Right atrium auricular region (tissue), 2 donors: ENCODE results near the gene RNF144A. TPM values are rescaled to one million over a fixed set of nuclear protein-coding genes. Genes with fewer than 3 reads are reported as not detected.

ENCODE experiments used
- DNase-seq: peaks from one replicate; pipeline ENCODE4 v3.0.0-alpha.2; 2019; ENCODE audit warnings: low spot score
- H3K27ac ChIP-seq, 2 donors: fragments of 200-600 bp; sonication (generic); 1 replicate in 1 of 2; 2 replicates in 1 of 2; pipeline ENCODE4 v1.5.1; 2016 to 2019
- H3K27me3 ChIP-seq, 2 donors: fragments of 200-600 bp; sonication (generic); one replicate each; pipeline versions ENCODE4 v1.5.1 to v1.6.0; 2017 to 2019
- H3K36me3 ChIP-seq: fragments of 200-600 bp; sonication (generic); one replicate; pipeline ENCODE4 v1.5.1; 2016
- H3K4me1 ChIP-seq, 2 donors: fragments of 200-600 bp; sonication (generic); one replicate each; pipeline versions ENCODE4 v1.5.1 to v1.6.0; 2017 to 2019
- H3K4me3 ChIP-seq, 2 donors: fragments of 200-600 bp; sonication (generic); 1 replicate in 1 of 2; 2 replicates in 1 of 2; pipeline ENCODE4 v1.5.1; 2017 to 2019; ENCODE audit warnings: mild to moderate bottlenecking in 1 of 2, moderate library complexity in 1 of 2
- H3K9me3 ChIP-seq, 2 donors: fragments of 200-600 bp; sonication (generic); one replicate each; pipeline ENCODE4 v1.5.1; 2019
- total RNA-seq, 2 donors: library from RNA; depleted of rRNA; stranded (reverse); fragments of >200 nt; gene quantifications; one replicate each; pipeline ENCODE4 v1.1.0, GENCODE V29; 2016
- TF ChIP-seq, protein P1 (sequence below), 2 donors: fragments of 200-600 bp; sonication (generic); IDR thresholded peaks; one replicate each; pipeline ENCODE4 v1.5.1; 2019; ENCODE audit warnings: antibody characterized with exemption in 2 of 2

The RNF144A gene
- total RNA-seq, 2 donors from 2014 or later = 8.2 to 12.6 TPM

DNA sequence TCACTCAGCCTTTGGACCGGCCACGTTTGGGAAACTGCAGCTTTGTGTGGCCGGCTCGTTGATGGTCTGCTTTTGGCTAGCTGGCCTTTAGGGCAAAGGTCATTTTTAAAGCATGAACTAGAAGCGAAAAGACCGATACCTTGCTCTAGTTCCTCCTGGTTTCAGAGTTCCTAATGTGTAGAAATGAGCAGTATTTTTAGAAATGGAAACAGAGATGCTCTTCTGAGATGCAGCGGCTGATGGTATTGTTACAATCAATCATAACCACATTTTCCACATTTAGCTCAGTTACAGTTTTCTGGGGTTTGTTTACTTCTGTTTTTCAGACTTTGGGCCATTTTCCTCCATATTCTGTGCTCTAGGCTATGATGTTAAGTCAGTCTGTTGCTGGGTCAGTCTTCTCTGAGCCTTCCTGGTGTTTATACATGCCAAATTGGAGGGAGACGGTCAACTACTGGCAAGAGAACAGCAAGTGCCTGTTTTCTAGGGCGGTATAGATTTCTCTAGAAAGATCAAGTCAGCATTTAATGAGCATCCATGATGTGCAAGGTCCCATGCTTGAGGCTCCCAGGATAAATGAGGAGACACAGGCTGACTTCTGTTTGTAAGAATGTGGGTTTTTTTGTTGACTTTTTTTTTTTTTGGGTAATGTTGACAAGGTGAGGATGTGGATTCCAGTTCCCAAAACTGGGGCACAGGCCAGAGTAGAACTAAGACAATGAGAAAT is 28.0 kb downstream of the RNF144A start:
- Histone ChIP-seq H3K9me3 (no peaks in the 10 kb centered on the region), H3K4me3 (no peak overlapping the region), H3K4me1 (peaks cover 0 to 16% of the 10 kb centered on the region in 2 donors), H3K27me3 (no peaks in the 10 kb centered on the region), H3K36me3 (peaks cover 11% of the 10 kb centered on the region), H3K27ac (peak overlapping the region; percentile 1 to 46)
- peak; percentile 52 for DNase-seq
- TF ChIP-seq, protein P1, sequence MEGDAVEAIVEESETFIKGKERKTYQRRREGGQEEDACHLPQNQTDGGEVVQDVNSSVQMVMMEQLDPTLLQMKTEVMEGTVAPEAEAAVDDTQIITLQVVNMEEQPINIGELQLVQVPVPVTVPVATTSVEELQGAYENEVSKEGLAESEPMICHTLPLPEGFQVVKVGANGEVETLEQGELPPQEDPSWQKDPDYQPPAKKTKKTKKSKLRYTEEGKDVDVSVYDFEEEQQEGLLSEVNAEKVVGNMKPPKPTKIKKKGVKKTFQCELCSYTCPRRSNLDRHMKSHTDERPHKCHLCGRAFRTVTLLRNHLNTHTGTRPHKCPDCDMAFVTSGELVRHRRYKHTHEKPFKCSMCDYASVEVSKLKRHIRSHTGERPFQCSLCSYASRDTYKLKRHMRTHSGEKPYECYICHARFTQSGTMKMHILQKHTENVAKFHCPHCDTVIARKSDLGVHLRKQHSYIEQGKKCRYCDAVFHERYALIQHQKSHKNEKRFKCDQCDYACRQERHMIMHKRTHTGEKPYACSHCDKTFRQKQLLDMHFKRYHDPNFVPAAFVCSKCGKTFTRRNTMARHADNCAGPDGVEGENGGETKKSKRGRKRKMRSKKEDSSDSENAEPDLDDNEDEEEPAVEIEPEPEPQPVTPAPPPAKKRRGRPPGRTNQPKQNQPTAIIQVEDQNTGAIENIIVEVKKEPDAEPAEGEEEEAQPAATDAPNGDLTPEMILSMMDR (IDR thresholded peaks at IDR 0.05) = no peak

DNA sequence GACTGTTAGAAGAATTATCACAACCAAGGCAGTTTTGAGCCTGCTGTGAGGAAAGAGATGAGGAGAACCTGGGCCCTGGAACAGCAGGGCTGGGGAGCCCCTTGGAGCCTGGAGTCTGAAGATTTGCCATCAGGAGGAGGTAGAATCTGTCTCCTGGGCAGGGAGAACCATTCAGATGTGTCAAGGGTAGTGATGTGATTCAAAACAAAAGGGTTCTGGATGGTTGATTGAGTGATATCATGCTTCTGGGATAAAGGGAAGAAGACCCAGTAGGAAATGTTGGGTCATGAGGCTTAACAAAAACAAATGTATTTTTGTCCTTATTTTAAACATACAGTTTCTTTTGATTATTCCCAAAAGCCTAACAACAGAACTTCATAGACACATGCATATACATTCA is 28.6 kb downstream of the RNF144A start:
- TF ChIP-seq, protein P1 (IDR thresholded peaks at IDR 0.05) = no peak
- DNase-seq = peak; percentile 44
- H3K27ac ChIP-seq = peak overlapping the region; percentile 1 to 46
- no peak overlapping the region for H3K4me3 ChIP-seq
- peaks cover 11% of the 10 kb centered on the region for H3K36me3 ChIP-seq
- H3K4me1 ChIP-seq = peaks cover 0 to 16% of the 10 kb centered on the region in 2 donors
- no peaks in the 10 kb centered on the region for H3K9me3 ChIP-seq
- H3K27me3 ChIP-seq = no peaks in the 10 kb centered on the region

DNA sequence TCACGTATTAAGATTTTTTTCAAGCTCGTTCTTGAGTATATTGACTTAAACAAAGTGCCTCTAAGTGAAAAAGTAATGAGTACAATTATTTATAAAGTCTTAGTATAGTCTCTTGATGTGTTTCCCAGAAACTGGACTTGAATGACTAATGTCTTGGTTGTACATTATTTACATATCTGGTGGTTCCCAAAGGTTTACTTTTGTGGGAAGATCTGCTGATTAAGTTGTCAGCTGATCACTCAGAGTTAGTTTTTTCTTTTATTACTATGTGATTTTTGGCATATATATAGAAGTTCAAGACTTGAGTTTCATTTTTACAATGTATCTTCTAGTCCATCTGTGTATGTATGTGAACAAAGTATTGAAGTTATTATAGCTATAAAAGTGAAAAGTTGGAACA is 29.5 kb downstream of the RNF144A start:
- Histone ChIP-seq H3K27ac (no peak overlapping the region), H3K4me3 (no peak overlapping the region), H3K27me3 (no peaks in the 10 kb centered on the region), H3K4me1 (peaks cover 0 to 16% of the 10 kb centered on the region in 2 donors), H3K9me3 (no peaks in the 10 kb centered on the region), H3K36me3 (peaks cover 6% of the 10 kb centered on the region)
- DNase-seq = no peak
- TF ChIP-seq, protein P1 (IDR thresholded peaks at IDR 0.05) = no peak

DNA sequence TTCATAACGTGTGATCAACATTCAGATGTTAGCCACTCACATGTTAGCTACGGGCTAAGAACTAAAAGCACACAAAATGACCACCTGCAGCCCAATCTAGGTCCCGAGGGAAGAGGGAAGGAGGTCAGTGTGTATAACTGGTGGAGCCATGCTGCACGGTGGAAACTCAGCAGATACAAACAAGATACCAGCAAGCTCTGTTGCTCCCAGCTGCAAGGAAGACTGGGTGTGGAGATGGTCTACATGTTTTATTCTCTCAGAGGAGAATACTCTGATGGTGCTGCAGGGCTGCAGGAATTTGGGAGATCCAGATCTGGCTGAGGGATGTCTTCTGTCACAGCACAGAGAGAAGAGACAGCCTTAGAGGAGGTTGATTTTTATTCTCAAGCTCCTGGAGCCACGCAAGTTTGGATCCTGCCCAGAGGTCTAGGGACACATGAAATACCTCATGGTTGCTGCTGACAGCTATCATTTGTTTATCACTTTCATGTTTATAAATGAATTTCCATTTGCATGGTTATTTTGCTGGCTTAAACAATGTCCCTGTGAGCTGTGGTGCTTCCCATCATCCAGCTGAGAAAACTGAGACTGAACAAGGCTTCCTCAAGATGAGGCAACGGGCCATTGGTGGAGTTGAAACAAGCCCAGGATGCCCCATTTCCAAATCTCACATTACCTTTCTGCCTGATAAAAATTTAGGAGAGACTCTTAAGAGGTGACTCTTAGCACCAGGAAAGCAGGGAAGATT is 30.9 kb downstream of the RNF144A start:
- TF ChIP-seq, protein P1 (IDR thresholded peaks at IDR 0.05) = no peak
- peak; percentile 42 for DNase-seq

DNA sequence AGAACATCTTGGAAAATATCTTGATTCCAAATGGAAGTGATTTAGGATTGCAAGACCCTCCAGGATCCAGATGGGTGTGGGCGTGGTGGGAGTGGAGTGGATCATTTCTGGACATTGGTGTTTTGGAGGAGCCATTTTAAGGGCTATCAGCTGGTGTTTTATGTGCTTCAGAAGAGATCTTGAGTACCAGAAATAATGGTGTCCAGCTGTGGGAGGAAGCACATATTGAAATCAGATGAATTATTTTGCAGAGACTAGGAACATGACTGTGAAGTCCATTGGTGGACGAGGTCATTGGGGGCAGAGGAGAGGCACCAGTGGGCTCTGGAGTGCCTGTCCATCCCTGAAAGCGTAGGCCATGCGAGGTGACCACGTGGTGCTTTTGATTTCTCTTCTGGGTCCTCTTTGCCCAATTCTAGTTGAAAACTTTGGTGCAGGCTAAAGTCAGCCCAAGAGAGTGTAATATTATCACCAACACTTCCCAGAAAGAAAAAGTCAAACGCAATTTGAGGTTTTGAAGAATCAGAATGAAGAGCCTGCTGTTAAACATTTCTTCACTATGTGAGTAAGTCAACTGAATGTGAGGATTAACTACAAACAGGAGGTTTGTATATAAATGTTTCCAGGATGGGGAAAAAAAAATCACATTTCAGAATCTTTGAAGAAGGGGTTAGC is 31.6 kb downstream of the RNF144A start:
- Histone ChIP-seq H3K36me3 (no peaks in the 10 kb centered on the region), H3K4me1 (peaks cover 0 to 15% of the 10 kb centered on the region in 2 donors), H3K27ac (peak overlapping the region in 1 of 2 donors; percentile 3), H3K27me3 (no peaks in the 10 kb centered on the region), H3K4me3 (no peak overlapping the region), H3K9me3 (no peaks in the 10 kb centered on the region)
- no peak for DNase-seq
- TF ChIP-seq, protein P1 (IDR thresholded peaks at IDR 0.05) = no peak

More for the DNA sequence above, 30.9 kb downstream of the RNF144A start:
- Histone ChIP-seq H3K4me3 (no peak overlapping the region), H3K27me3 (no peaks in the 10 kb centered on the region), H3K9me3 (no peaks in the 10 kb centered on the region), H3K27ac (peak overlapping the region in 1 of 2 donors; percentile 3), H3K4me1 (peaks cover 0 to 16% of the 10 kb centered on the region in 2 donors), H3K36me3 (no peaks in the 10 kb centered on the region)
